Activated naive CD4-positive, alpha-beta T cell treated with anti-CD3 and anti-CD28 coated beads for 36 hours (primary cell): ENCODE measurements around the gene DOK3. TPM values are rescaled to one million over a fixed set of nuclear protein-coding genes. Genes with fewer than 3 reads are reported as not detected.

Source experiments
- CTCF ChIA-PET: fragments of 350-600 bp; sonication (Branson Sonifier 250); formaldehyde crosslinking; loops from one replicate; lab custom pipeline; 2021; ENCODE audit warnings: antibody characterized with exemption; lab: Charles Lee
- DNase-seq: peaks from one replicate; pipeline ENCODE4 v3.0.0-alpha.2; 2020
- H3K27ac Mint-ChIP-seq: one replicate; pipeline ENCODE4 v1.8.0; 2021; ENCODE audit warnings: mild to moderate bottlenecking, mixed read lengths
- H3K27me3 Mint-ChIP-seq: one replicate; pipeline ENCODE4 v1.8.0; 2021; ENCODE audit warnings: low read depth, mixed read lengths
- H3K36me3 Mint-ChIP-seq: one replicate; pipeline ENCODE4 v1.8.0; 2021; ENCODE audit warnings: low read depth, mixed read lengths
- H3K4me1 Mint-ChIP-seq: one replicate; pipeline ENCODE4 v1.8.0; 2021; ENCODE audit warnings: low read depth, mixed read lengths
- H3K4me3 Mint-ChIP-seq: one replicate; pipeline ENCODE4 v1.8.0; 2021; ENCODE audit warnings: mild to moderate bottlenecking, moderate library complexity, mixed read lengths
- H3K9me3 Mint-ChIP-seq: one replicate; pipeline ENCODE4 v1.8.0; 2021; ENCODE audit warnings: mixed read lengths
- intact Hi-C: fragments of 100-400 bp; cut with micrococcal nuclease; formaldehyde crosslinking; loops from one replicate; pipeline ENCODE4 v1.15.1; 2023
- total RNA-seq, 2 experiments: library from RNA; stranded (reverse); gene quantifications; one replicate each; pipeline ENCODE4 v1.2.3, GENCODE V29; 2021

The DOK3 gene
- total RNA-seq, 2 experiments from 2014 or later: 0.37 to 1.3 TPM

- H3K27ac Mint-ChIP-seq: peak overlapping the region; percentile 44
- H3K36me3 Mint-ChIP-seq: peaks cover 24% of the 10 kb centered on the region
- no peaks in the 10 kb centered on the region for H3K27me3 Mint-ChIP-seq
- peaks cover 47% of the 10 kb centered on the region for H3K4me1 Mint-ChIP-seq
- intact Hi-C loops: no loop called here
- H3K9me3 Mint-ChIP-seq: no peaks in the 10 kb centered on the region
- CTCF ChIA-PET: no interaction called here
- peak overlapping the region; percentile 1 for H3K4me3 Mint-ChIP-seq
- DNase-seq: no peak
Observed at GRCh38 chr5:177519463-177520235, 10.0 kb upstream of the DOK3 start.

DNA sequence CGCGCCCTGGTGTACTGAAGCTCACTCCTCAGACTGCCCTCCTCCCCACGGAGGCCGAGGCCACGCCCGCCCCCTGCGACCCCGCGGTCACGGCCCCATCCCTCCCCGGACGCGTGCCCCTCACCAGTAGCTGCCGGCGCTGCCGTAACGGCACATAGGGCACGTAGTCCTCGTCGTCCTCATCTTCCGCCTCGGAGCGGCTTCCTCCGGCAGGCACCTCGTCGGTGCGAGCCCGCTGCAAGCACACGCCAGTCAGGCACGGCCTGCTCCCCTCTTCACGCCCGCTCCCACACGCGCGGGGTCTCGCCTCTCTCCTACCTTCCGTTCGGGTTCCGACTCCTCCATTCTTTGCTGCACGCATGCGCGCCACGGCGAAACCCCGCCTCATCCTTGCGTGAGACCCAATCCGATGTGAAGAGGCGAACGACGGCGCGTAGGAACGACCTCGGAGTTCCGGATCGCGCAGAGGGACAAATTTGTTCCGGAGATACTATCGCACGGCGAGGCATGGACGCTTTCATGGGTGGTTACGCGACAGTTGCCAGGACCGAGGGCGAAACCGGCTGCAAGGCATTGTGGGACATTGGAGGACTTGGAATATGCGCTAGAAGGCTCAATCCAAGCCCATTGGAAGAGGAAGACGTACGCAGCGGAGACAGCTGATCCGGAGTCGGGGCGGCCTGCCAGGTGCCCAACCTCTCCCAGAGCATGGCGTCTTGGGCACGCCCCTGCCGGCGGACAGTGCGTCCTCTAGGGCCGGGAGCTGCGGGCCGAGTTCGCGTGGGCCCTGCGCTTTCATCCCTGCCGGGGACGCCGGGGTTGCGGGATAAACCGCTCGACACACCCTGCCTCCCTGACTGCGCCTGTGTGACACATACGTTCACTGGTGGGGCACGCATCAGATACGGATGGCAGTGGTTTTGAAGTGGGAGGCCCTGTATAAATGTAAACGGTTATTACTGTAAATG, 7.3 kb upstream of the DOK3 start, which contains the start of gene DDX41:
DDX41 (minus strand) TSS at position 361 of the 968 bp plus-strand sequence; CDS start at position 345, 16 bp downstream.
- CTCF ChIA-PET: interaction anchor here (0.8 to 2.9 kb wide), 4 partner anchors 10 to 207 kb away, joined by 3 to 15 read pairs (median 4); no protein-coding TSS in a partner anchor
- H3K36me3 Mint-ChIP-seq: peaks cover 40% of the 10 kb centered on the region
- peak within 1 kb of the TSS; percentile 94 for H3K4me3 Mint-ChIP-seq
- H3K27ac Mint-ChIP-seq: peak within 1 kb of the TSS; percentile 87
- no peaks in the 10 kb centered on the region for H3K9me3 Mint-ChIP-seq
- H3K4me1 Mint-ChIP-seq: peaks cover 54% of the 10 kb centered on the region
- intact Hi-C loops: loop anchor here (1.0 kb wide), 1 partner anchor 37 kb away; the partner anchor contains the start of gene FAM193B
- DNase-seq: peak; percentile 97
- no peaks in the 10 kb centered on the region for H3K27me3 Mint-ChIP-seq

DNA sequence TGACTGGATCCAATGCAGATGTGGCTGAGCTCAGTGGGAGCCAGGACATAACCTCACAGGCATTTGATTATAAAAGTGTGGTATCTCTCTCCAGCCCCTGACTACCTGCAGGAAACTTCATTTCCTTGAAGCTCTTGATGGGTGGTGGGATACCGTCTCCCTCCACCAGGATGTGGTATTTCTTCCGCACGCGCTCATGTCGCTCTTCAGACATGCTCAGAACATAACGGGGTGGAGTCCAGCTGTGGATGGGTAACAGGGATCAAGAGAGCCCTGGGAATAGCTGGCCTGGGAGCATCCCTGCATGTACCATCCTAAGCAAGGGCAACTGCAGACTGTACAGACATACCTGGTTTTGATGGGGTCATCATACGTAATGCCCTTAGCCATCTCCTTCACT, 6.0 kb upstream of the DOK3 start:
- H3K27ac Mint-ChIP-seq: no peak overlapping the region
- no peak for DNase-seq
- peaks cover 49% of the 10 kb centered on the region for H3K36me3 Mint-ChIP-seq
- H3K27me3 Mint-ChIP-seq: no peaks in the 10 kb centered on the region
- CTCF ChIA-PET: interaction anchor here (1.0 to 2.9 kb wide), 5 partner anchors 8 to 125 kb away, joined by 3 to 15 read pairs (median 4); no protein-coding TSS in a partner anchor
- peak overlapping the region; percentile 94 for H3K4me3 Mint-ChIP-seq
- intact Hi-C loops: no loop called here
- H3K4me1 Mint-ChIP-seq: peaks cover 45% of the 10 kb centered on the region
- H3K9me3 Mint-ChIP-seq: no peaks in the 10 kb centered on the region

GRCh38 chr5:177514541-177514940, 4.9 kb upstream of the DOK3 start:
- intact Hi-C loops: no loop called here
- no peak for DNase-seq
- peaks cover 37% of the 10 kb centered on the region for H3K4me1 Mint-ChIP-seq
- peak overlapping the region; percentile 94 for H3K4me3 Mint-ChIP-seq
- peaks cover 51% of the 10 kb centered on the region for H3K36me3 Mint-ChIP-seq
- no peaks in the 10 kb centered on the region for H3K27me3 Mint-ChIP-seq
- no peak overlapping the region for H3K27ac Mint-ChIP-seq
- no peaks in the 10 kb centered on the region for H3K9me3 Mint-ChIP-seq
- CTCF ChIA-PET: interaction anchor here (1.5 to 2.2 kb wide), 2 partner anchors 13 to 124 kb away, joined by 4 to 8 read pairs; no protein-coding TSS in a partner anchor

- CTCF ChIA-PET: interaction anchor here (2.2 kb wide), 1 partner anchor 12 kb away, joined by 8 read pairs; no protein-coding TSS in a partner anchor
- DNase-seq: no peak
- Mint-ChIP-seq H3K27me3 (no peaks in the 10 kb centered on the region), H3K27ac (no peak overlapping the region), H3K36me3 (peaks cover 51% of the 10 kb centered on the region), H3K9me3 (no peaks in the 10 kb centered on the region), H3K4me1 (peaks cover 31% of the 10 kb centered on the region), H3K4me3 (no peak overlapping the region)
- intact Hi-C loops: no loop called here
Observed at GRCh38 chr5:177513500-177513899, 3.9 kb upstream of the DOK3 start.

DNA sequence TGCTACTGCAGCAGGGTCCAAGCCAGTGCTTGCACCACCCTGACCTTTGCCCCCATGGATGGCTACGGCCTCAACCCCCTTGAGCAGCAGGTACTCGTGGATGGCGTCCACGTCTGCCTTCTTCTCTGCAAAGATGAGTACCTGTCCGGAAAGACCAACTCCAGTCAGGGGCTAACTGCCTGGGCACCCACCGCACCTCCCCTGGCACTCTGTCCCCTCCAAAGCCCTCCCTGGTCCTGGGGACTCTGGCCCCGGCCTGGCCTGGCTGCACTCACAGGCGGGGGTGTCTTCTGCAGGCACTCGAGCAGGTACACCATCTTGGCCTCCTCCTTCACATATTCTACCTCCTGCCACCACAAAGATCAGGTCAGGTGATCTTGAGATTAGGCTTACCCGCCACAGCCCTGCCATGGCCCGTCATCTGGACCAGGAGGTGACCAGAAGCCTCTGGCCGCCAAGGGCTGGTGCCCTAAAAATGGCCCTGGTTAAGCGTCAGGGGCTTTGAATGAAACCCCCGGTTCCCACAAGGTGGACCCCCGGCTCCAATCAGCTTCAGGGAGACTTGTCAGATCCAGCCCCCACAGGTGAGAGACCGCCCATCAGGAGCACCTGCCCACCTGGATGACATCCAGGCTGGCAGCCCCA, 3.2 kb upstream of the DOK3 start:
- CTCF ChIA-PET: interaction anchor here (2.2 kb wide), 1 partner anchor 11 kb away, joined by 8 read pairs; no protein-coding TSS in a partner anchor
- H3K27me3 Mint-ChIP-seq: no peaks in the 10 kb centered on the region

GRCh38 chr5:177511796-177512675, 2.4 kb upstream of the DOK3 start:
- intact Hi-C loops: no loop called here
- Mint-ChIP-seq H3K27me3 (no peaks in the 10 kb centered on the region), H3K4me1 (peaks cover 30% of the 10 kb centered on the region), H3K27ac (no peak overlapping the region), H3K36me3 (peaks cover 51% of the 10 kb centered on the region), H3K4me3 (no peak overlapping the region), H3K9me3 (no peaks in the 10 kb centered on the region)
- CTCF ChIA-PET: interaction anchor here (0.7 kb wide), 1 partner anchor 11 kb away, joined by 3 read pairs; no protein-coding TSS in a partner anchor
- no peak for DNase-seq

More for the DNA sequence above, 3.2 kb upstream of the DOK3 start:
- no peak overlapping the region for H3K4me3 Mint-ChIP-seq
- no peak for DNase-seq
- H3K27ac Mint-ChIP-seq: no peak overlapping the region
- intact Hi-C loops: no loop called here
- peaks cover 51% of the 10 kb centered on the region for H3K36me3 Mint-ChIP-seq
- peaks cover 31% of the 10 kb centered on the region for H3K4me1 Mint-ChIP-seq
- H3K9me3 Mint-ChIP-seq: no peaks in the 10 kb centered on the region

DNA sequence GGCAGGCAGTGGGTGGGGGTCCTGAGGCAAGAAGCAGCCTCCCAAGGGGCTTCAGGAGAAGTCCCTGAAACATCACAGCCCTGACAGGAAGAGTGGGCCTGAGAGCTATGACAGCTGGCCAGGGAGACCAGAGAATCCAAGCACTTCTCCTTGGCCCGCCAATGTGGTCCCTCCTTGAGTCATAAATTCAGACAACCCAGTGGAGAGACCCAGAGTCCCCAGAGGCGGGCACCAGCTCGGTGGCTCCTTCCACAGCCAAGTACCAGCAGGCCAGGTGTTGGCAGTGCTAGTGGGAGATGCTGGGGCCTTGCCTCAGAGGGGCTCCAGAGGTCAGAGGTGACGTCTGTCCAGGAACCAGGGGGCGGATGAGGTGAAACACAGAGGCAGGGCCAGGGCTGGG, 1.6 kb upstream of the DOK3 start:
- Mint-ChIP-seq H3K9me3 (no peaks in the 10 kb centered on the region), H3K4me1 (peaks cover 24% of the 10 kb centered on the region), H3K27me3 (no peaks in the 10 kb centered on the region), H3K36me3 (peaks cover 45% of the 10 kb centered on the region), H3K27ac (no peak overlapping the region), H3K4me3 (no peak overlapping the region)
- intact Hi-C loops: no loop called here
- DNase-seq: no peak
- CTCF ChIA-PET: interaction anchor here (0.6 to 0.7 kb wide), 2 partner anchors 10 to 398 kb away, joined by 3 read pairs; no protein-coding TSS in a partner anchor

DNA sequence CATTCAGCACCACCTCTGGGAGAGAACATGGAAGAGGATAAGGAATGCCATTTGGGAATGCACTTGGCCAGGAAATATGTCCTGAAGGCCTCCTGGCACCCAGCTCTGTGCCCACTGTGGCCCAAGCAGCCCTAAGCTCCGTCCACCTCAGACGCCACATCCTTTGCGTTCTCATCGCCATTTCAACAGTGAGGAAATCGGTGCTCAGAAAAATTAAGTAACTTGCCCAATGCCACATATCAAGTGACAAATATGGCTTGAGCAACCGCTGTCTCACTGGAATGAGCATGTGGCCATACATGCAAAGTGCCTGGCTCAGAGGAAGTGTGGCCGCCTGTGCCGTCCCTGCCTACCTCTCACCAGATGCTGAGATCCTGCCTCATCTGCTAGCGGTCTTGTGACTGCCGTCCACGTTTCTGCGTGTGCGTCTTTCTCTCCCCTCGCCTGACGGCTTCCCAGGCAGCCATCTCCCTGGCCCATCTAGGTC, 984 bp upstream of the DOK3 start:
- Mint-ChIP-seq H3K4me1 (peaks cover 19% of the 10 kb centered on the region), H3K27me3 (no peaks in the 10 kb centered on the region), H3K36me3 (peaks cover 39% of the 10 kb centered on the region), H3K27ac (no peak overlapping the region), H3K9me3 (no peaks in the 10 kb centered on the region), H3K4me3 (no peak overlapping the region)
- intact Hi-C loops: no loop called here
- CTCF ChIA-PET: interaction anchor here (0.6 kb wide), 1 partner anchor 397 kb away, joined by 3 read pairs; no protein-coding TSS in a partner anchor
- DNase-seq: no peak

DNA sequence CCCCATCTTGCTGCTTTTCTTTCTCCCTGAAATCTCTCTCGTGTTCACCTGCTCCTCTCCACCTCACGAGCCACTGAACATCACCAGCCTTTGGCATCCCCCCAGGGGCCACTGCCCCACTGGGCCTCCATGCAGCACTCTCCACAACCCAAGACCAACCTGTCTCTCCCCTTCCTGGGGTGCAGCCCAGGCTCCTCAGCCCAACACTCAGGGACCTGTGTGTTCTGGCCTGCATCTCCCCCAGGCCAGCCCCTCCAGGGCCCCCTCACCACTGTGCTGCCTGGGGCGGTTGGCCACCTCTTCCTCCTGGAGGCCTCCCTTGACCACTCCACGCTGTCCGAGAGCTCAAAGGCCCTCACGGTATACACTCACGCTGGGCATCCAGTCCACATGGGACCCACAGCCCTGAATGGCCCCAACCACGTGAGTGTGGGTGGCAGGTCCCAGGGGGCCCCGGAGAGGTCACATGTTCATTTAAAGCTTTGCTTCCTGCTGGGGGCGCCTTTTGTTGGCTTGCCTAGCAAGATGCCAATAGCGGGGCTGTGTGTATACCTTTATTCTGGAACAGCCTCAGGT, 453 bp upstream of the DOK3 start:
- intact Hi-C loops: no loop called here
- peaks cover 13% of the 10 kb centered on the region for H3K4me1 Mint-ChIP-seq
- DNase-seq: no peak
- no peaks in the 10 kb centered on the region for H3K27me3 Mint-ChIP-seq
- no peaks in the 10 kb centered on the region for H3K9me3 Mint-ChIP-seq
- no peak overlapping the region for H3K4me3 Mint-ChIP-seq
- no peak overlapping the region for H3K27ac Mint-ChIP-seq
- H3K36me3 Mint-ChIP-seq: peaks cover 34% of the 10 kb centered on the region
- CTCF ChIA-PET: no interaction called here
